ENCODE data around the gene FES. TPM values are rescaled to one million over a fixed set of nuclear protein-coding genes. Genes with fewer than 3 reads are reported as not detected.
A peak's percentile ranks its signal among the peaks of the same experiment; 100 is the strongest.

The FES gene
- total and polyA plus RNA-seq, 2 of the 13 experiments (the other 11 are each of a cell fraction or from before 2014, with no cell fraction given), result 4.0 to 9.5 TPM

DNA sequence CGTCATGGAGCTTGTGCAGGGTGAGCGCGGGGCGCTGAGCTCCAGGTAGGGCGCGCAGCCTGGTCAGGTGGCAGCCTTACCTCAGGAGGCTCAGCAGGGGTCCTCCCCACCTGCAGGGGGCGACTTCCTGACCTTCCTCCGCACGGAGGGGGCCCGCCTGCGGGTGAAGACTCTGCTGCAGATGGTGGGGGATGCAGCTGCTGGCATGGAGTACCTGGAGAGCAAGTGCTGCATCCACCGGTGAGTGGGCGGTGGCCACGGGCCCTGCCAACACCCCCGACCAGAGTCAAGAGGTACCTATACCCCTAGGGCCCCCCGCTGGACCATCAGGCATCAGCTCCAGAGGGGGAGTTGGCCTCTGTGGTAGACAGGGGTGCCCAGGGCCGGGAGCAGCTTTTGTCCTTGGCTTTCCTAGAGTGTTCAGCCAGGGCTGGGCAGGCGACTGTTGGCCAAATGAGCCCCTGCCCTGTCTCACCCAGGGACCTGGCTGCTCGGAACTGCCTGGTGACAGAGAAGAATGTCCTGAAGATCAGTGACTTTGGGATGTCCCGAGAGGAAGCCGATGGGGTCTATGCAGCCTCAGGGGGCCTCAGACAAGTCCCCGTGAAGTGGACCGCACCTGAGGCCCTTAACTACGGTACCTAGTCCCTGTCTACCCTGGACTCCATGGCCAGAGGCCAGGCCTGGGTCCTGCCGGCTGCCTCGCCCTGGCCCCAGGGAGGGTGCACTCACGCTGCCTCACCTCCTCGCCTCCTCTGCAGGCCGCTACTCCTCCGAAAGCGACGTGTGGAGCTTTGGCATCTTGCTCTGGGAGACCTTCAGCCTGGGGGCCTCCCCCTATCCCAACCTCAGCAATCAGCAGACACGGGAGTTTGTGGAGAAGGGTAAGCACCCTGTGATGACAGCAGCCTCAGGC, 9.1 kb downstream of the FES start (continued):
- TF ChIP-seq ZBTB38 (CRISPR knock-in tag; IDR thresholded peaks at IDR 0.05) (peak; percentile 38; the same call in 1 of the 2 replicates), ARNTL (CRISPR knock-in tag; IDR thresholded peaks at IDR 0.05) (no peak), ZNF205 (CRISPR knock-in tag; IDR thresholded peaks at IDR 0.05) (no peak), SAP130 (CRISPR knock-in tag; IDR thresholded peaks at IDR 0.05; ENCODE audit: low read depth) (peak; percentile 40; the same call in 1 of the 2 replicates), AGO2 (optimal IDR thresholded peaks at IDR 0.05; ENCODE audit: low read depth, low read length) (no peak), ZNF816 (CRISPR knock-in tag; IDR thresholded peaks at IDR 0.05; ENCODE audit: borderline replicate concordance) (no peak), ZNF572 (CRISPR knock-in tag; IDR thresholded peaks at IDR 0.05) (0 out of 2 replicates have a peak, but pooled peaks have one; percentile 50), ZNF33B (CRISPR knock-in tag; IDR thresholded peaks at IDR 0.05) (peak; percentile 71; the same call in 1 of the 2 replicates), ATF7 (IDR thresholded peaks at IDR 0.05) (no peak), ATF7 (CRISPR knock-in tag; IDR thresholded peaks at IDR 0.05) (no peak), KMT2A (CRISPR knock-in tag; IDR thresholded peaks at IDR 0.05) (peak; percentile 48; the same call in 1 of the 2 replicates), MLLT10 (CRISPR knock-in tag; IDR thresholded peaks at IDR 0.05) (no peak), TCF7L2 (IDR thresholded peaks at IDR 0.05; ENCODE audit: low read depth, low read length) (no peak), TAF1 (CRISPR knock-in tag; IDR thresholded peaks at IDR 0.05) (peak; percentile 75; the same call in 1 of the 2 replicates), ERF (CRISPR knock-in tag; IDR thresholded peaks at IDR 0.05) (no peak)
- TF ChIP-seq, protein P1, sequence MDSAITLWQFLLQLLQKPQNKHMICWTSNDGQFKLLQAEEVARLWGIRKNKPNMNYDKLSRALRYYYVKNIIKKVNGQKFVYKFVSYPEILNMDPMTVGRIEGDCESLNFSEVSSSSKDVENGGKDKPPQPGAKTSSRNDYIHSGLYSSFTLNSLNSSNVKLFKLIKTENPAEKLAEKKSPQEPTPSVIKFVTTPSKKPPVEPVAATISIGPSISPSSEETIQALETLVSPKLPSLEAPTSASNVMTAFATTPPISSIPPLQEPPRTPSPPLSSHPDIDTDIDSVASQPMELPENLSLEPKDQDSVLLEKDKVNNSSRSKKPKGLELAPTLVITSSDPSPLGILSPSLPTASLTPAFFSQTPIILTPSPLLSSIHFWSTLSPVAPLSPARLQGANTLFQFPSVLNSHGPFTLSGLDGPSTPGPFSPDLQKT (CRISPR knock-in tag; IDR thresholded peaks at IDR 0.05; ENCODE audit: borderline replicate concordance), result no peak
- TF ChIP-seq, protein P2, sequence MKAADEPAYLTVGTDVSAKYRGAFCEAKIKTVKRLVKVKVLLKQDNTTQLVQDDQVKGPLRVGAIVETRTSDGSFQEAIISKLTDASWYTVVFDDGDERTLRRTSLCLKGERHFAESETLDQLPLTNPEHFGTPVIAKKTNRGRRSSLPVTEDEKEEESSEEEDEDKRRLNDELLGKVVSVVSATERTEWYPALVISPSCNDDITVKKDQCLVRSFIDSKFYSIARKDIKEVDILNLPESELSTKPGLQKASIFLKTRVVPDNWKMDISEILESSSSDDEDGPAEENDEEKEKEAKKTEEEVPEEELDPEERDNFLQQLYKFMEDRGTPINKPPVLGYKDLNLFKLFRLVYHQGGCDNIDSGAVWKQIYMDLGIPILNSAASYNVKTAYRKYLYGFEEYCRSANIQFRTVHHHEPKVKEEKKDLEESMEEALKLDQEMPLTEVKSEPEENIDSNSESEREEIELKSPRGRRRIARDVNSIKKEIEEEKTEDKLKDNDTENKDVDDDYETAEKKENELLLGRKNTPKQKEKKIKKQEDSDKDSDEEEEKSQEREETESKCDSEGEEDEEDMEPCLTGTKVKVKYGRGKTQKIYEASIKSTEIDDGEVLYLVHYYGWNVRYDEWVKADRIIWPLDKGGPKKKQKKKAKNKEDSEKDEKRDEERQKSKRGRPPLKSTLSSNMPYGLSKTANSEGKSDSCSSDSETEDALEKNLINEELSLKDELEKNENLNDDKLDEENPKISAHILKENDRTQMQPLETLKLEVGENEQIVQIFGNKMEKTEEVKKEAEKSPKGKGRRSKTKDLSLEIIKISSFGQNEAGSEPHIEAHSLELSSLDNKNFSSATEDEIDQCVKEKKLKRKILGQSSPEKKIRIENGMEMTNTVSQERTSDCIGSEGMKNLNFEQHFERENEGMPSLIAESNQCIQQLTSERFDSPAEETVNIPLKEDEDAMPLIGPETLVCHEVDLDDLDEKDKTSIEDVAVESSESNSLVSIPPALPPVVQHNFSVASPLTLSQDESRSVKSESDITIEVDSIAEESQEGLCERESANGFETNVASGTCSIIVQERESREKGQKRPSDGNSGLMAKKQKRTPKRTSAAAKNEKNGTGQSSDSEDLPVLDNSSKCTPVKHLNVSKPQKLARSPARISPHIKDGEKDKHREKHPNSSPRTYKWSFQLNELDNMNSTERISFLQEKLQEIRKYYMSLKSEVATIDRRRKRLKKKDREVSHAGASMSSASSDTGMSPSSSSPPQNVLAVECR (CRISPR knock-in tag; IDR thresholded peaks at IDR 0.05; ENCODE audit: borderline replicate concordance), result peak; percentile 60
- TF ChIP-seq, protein P3, sequence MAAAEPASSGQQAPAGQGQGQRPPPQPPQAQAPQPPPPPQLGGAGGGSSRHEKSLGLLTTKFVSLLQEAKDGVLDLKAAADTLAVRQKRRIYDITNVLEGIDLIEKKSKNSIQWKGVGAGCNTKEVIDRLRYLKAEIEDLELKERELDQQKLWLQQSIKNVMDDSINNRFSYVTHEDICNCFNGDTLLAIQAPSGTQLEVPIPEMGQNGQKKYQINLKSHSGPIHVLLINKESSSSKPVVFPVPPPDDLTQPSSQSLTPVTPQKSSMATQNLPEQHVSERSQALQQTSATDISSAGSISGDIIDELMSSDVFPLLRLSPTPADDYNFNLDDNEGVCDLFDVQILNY (CRISPR knock-in tag; conservative IDR thresholded peaks at IDR 0.05), result no peak
- TF ChIP-seq, protein P4, sequence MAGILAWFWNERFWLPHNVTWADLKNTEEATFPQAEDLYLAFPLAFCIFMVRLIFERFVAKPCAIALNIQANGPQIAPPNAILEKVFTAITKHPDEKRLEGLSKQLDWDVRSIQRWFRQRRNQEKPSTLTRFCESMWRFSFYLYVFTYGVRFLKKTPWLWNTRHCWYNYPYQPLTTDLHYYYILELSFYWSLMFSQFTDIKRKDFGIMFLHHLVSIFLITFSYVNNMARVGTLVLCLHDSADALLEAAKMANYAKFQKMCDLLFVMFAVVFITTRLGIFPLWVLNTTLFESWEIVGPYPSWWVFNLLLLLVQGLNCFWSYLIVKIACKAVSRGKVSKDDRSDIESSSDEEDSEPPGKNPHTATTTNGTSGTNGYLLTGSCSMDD (CRISPR knock-in tag; IDR thresholded peaks at IDR 0.05), result no peak
- TF ChIP-seq, protein P5, sequence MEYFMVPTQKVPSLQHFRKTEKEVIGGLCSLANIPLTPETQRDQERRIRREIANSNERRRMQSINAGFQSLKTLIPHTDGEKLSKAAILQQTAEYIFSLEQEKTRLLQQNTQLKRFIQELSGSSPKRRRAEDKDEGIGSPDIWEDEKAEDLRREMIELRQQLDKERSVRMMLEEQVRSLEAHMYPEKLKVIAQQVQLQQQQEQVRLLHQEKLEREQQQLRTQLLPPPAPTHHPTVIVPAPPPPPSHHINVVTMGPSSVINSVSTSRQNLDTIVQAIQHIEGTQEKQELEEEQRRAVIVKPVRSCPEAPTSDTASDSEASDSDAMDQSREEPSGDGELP (IDR thresholded peaks at IDR 0.05; ENCODE audit: borderline replicate concordance, low read depth), result peak; percentile 38; the same call in 1 of the 2 replicates

Data from HepG2 (cell line).